IMR-90 (cell line): ENCODE data around the gene ACVRL1. TPM values are rescaled to one million over a fixed set of nuclear protein-coding genes. Genes with fewer than 3 reads are reported as not detected.
A peak's percentile ranks its signal among the peaks of the same experiment; 100 is the strongest.

Experiments
- ATAC-seq: fragments of 200-7000 bp; cut with Tn5 transposase; 2 replicates; pipeline ENCODE4 v1.9.1; 2020; ENCODE audit warnings: low read depth, mild to moderate bottlenecking, moderate library complexity
- BruUV-seq: library from RNA; stranded (reverse); fragments of 400-500 nt; replicated peaks from 2 replicates; lab custom pipeline; 2021; lab: Mats Ljungman, UMichigan
- CTCF ChIA-PET: fragments of 300-600 bp; formaldehyde crosslinking; extraction: SDS; loops from one replicate; lab custom pipeline; 2021; ENCODE audit warnings: antibody characterized with exemption; lab: Yijun Ruan, JAX
- POLR2A ChIA-PET: fragments of 300-600 bp; sonication (Branson Sonifier 250); formaldehyde crosslinking; loops from one replicate; lab custom pipeline; 2022; ENCODE audit warnings: antibody characterized with exemption; ENCODE audit not compliant: unreplicated experiment; lab: Charles Lee
- DNase-seq: peaks from one replicate; pipeline ENCODE4 v3.0.0; 2013
- H2AFZ ChIP-seq: replicated peaks from 2 replicates; pipeline ENCODE3; 2013; ENCODE audit warnings: low read length, mild to moderate bottlenecking; ENCODE audit not compliant: poor library complexity
- H2AK5ac ChIP-seq: 2 replicates; pipeline ENCODE4 v1.6.1; 2013; ENCODE audit warnings: low read depth, low read length, inconsistent platforms
- H2AK9ac ChIP-seq: replicated peaks from 2 replicates; pipeline ENCODE3; 2013; ENCODE audit warnings: mild to moderate bottlenecking, low read depth, low read length, moderate library complexity; ENCODE audit not compliant: poor library complexity
- H2BK120ac ChIP-seq: 2 replicates; pipeline ENCODE4 v1.6.1; 2013; ENCODE audit warnings: low read depth, low read length, inconsistent platforms
- H2BK15ac ChIP-seq: 3 replicates; pipeline ENCODE4 v1.6.1; 2013; ENCODE audit warnings: low read depth, low read length, inconsistent platforms
- H2BK20ac ChIP-seq: 2 replicates; pipeline ENCODE4 v1.6.1; 2013; ENCODE audit warnings: low read depth, mild to moderate bottlenecking, inconsistent platforms, low read length, moderate library complexity
- H2BK5ac ChIP-seq: 2 replicates; pipeline ENCODE4 v1.6.1; 2013; ENCODE audit warnings: mild to moderate bottlenecking, low read depth, low read length, inconsistent platforms; ENCODE audit not compliant: poor library complexity, severe bottlenecking
- H3K14ac ChIP-seq: replicated peaks from 2 replicates; pipeline ENCODE4 v1.6.1; 2013; ENCODE audit warnings: low read depth, low read length, inconsistent platforms
- H3K18ac ChIP-seq: 2 replicates; pipeline ENCODE4 v1.6.1; 2013; ENCODE audit warnings: low read depth, low read length, control low read depth
- H3K23ac ChIP-seq: 2 replicates; pipeline ENCODE4 v1.6.1; 2013; ENCODE audit warnings: low read depth, low read length, inconsistent platforms
- H3K27ac ChIP-seq: 2 replicates; pipeline ENCODE4 v1.5.1; 2013; ENCODE audit warnings: mild to moderate bottlenecking, control low read depth, low read length; ENCODE audit not compliant: insufficient read depth
- H3K27me3 ChIP-seq: 2 replicates; pipeline ENCODE4 v1.6.1; 2013; ENCODE audit warnings: low read length; ENCODE audit not compliant: control insufficient read depth, insufficient read depth
- H3K36me3 ChIP-seq: 2 replicates; pipeline ENCODE4 v1.6.1; 2013; ENCODE audit warnings: low read length, mixed read lengths; ENCODE audit not compliant: control insufficient read depth, insufficient read depth
- H3K4ac ChIP-seq: 2 replicates; pipeline ENCODE4 v1.6.1; 2013; ENCODE audit warnings: low read depth, low read length, inconsistent platforms
- H3K4me1 ChIP-seq: 2 replicates; pipeline ENCODE4 v1.6.1; 2013; ENCODE audit warnings: low read length, mixed read lengths; ENCODE audit not compliant: control insufficient read depth, insufficient read depth
- H3K4me2 ChIP-seq: 2 replicates; pipeline ENCODE4 v1.6.1; 2013; ENCODE audit warnings: low read depth, mild to moderate bottlenecking, control low read depth, low read length, moderate library complexity
- H3K4me3 ChIP-seq: 2 replicates; pipeline ENCODE4 v1.5.1; 2013; ENCODE audit warnings: low read depth, mild to moderate bottlenecking, control low read depth, low read length, moderate library complexity; ENCODE audit not compliant: insufficient read depth
- H3K56ac ChIP-seq: 2 replicates; pipeline ENCODE4 v1.6.1; 2013; ENCODE audit warnings: low read length, inconsistent platforms; ENCODE audit not compliant: insufficient read depth; ENCODE audit errors: extremely low read depth
- H3K79me1 ChIP-seq, 2 experiments: 2 replicates each; pipeline ENCODE4 v1.6.1; 2013; ENCODE audit warnings: low read length in 2 of 2, inconsistent platforms in 1 of 2, low read depth in 1 of 2
- H3K9ac ChIP-seq: 2 replicates; pipeline ENCODE4 v1.6.1; 2013; ENCODE audit warnings: low read depth, low read length, control low read depth
- H3K9me1 ChIP-seq: 2 replicates; pipeline ENCODE4 v1.6.1; 2013; ENCODE audit warnings: low read length, inconsistent platforms; ENCODE audit not compliant: insufficient read depth
- H3K9me3 ChIP-seq: 2 replicates; pipeline ENCODE4 v1.6.1; 2013; ENCODE audit warnings: low read length; ENCODE audit not compliant: control insufficient read depth, insufficient read depth
- H4K20me1 ChIP-seq: 2 replicates; pipeline ENCODE4 v1.6.1; 2013; ENCODE audit warnings: low read length, inconsistent platforms; ENCODE audit not compliant: insufficient read depth
- H4K5ac ChIP-seq: 2 replicates; pipeline ENCODE4 v1.6.1; 2013; ENCODE audit warnings: mild to moderate bottlenecking, low read depth, low read length, control low read depth
- H4K8ac ChIP-seq, 2 experiments: 2 replicates each; pipeline ENCODE4 v1.6.1; 2013; ENCODE audit warnings: low read depth in 2 of 2, low read length in 2 of 2, control low read depth in 1 of 2, inconsistent platforms in 1 of 2
- H4K91ac ChIP-seq: 2 replicates; pipeline ENCODE4 v1.6.1; 2013; ENCODE audit warnings: low read depth, low read length, inconsistent platforms; ENCODE audit not compliant: insufficient read depth
- POLR2A ChIP-seq: IDR thresholded peaks from 2 replicates; pipeline ENCODE4 v1.6.1; 2012; ENCODE audit warnings: mild to moderate bottlenecking, low read depth, low read length
- WGBS, 2 experiments: methylation state at CpG; one replicate each; pipeline versions ENCODE4 v1.1.5 to v1.1.7; 2013; ENCODE audit warnings: missing lambda C conversion rate in 2 of 2; ENCODE audit not compliant: insufficient read length in 1 of 2; ENCODE audit errors: extremely low coverage in 2 of 2; 5-methylcytosine and 5-hydroxymethylcytosine counted together
- dilution Hi-C: fragments of 300-500 bp; cut with HindIII; formaldehyde crosslinking; loops from one replicate; pipeline ENCODE4 v1.14.3; 2018; ENCODE audit warnings: low sequenced_read_pairs; ENCODE audit not compliant: unreplicated experiment
- in situ Hi-C: fragments of 300-500 bp; cut with MboI; formaldehyde crosslinking; loops from 3 replicates; pipeline ENCODE4 v1.14.3; 2019; ENCODE audit warnings: low sequenced_read_pairs, inconsistent platforms, mixed read lengths
- intact Hi-C: fragments of 100-400 bp; cut with micrococcal nuclease; formaldehyde crosslinking; loops from 2 replicates; pipeline ENCODE4 v1.10.0; 2022
- polyA plus RNA-seq, 3 experiments: library from polyadenylated mRNA; depleted of rRNA; stranded (reverse); fragments of >200 nt; gene quantifications; 2 replicates each; pipeline ENCODE4 v1.2.3, GENCODE V29; 2012; ENCODE audit warnings: low replicate concordance in 1 of 3
- total RNA-seq: library from RNA; depleted of rRNA; stranded (reverse); fragments of >200 nt; gene quantifications from 2 replicates; pipeline ENCODE4 v1.2.3, GENCODE V29; 2012

Gene ACVRL1
- total and polyA plus RNA-seq, 2 of the 4 experiments (the other 2 are of a cell fraction): 6.4 to 7.5 TPM

DNA sequence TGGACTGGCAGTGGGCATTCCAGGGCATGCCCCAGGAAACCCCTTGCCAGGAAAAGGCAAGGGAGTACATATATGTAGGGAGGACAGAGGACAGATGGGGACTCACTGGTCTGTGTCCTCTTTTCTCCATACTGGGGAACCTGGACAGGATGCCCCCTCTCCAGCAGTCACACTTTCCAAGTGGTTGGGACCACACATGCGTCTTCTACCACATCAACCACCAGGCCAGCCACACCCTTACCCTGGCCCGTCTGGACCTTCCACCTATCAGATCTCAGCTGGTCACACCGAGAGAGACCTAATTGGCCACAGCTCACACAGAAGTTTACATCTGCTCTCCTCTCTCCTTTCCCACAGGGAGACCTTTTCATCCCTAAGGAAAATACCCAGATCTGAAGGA is 11.1 kb upstream of the ACVRL1 start:
- no peak overlapping the region for H2BK5ac ChIP-seq
- H3K27me3 ChIP-seq: no peaks in the 10 kb centered on the region
- POLR2A ChIA-PET: no interaction called here
- H4K20me1 ChIP-seq: no peaks in the 10 kb centered on the region
- in situ Hi-C loops: no loop called here
- H3K4ac ChIP-seq: peak overlapping the region; percentile 20
- no peaks in the 10 kb centered on the region for H3K79me1 ChIP-seq
- no peak overlapping the region for H4K91ac ChIP-seq
- peaks cover 6% of the 10 kb centered on the region; the same call in 1 of the 2 replicates for H3K4me1 ChIP-seq
- no peak overlapping the region for H3K4me2 ChIP-seq
- BruUV-seq: no TSS peak
- TF ChIP-seq POLR2A: no peak
- H2AK9ac ChIP-seq: no peak overlapping the region
- dilution Hi-C loops: no loop called here
- WGBS, 2 experiments: 73% methylated on average over 3 of the region's 3 CpGs; no CpG with 5 or more reads in 1 of the 2 experiments
- ATAC-seq: no peak
- no peak overlapping the region for H3K23ac ChIP-seq
- no peak overlapping the region for H3K56ac ChIP-seq
- no peak for DNase-seq
- peak overlapping the region; percentile 81; the same call in 1 of the 2 replicates for H2BK120ac ChIP-seq
- H3K18ac ChIP-seq: no peak overlapping the region
- H3K9me3 ChIP-seq: no peaks in the 10 kb centered on the region
- H2BK15ac ChIP-seq: peak overlapping the region; percentile 32; the same call in 2 of the 3 replicates
- H3K9me1 ChIP-seq: peaks cover 15% of the 10 kb centered on the region; the same call in 1 of the 2 replicates
- H3K27ac ChIP-seq: no peak overlapping the region
- H3K14ac ChIP-seq: 0 out of 2 replicates have a peak overlapping the region, but pooled peaks have one; percentile 35
- no peaks in the 10 kb centered on the region for H3K36me3 ChIP-seq
- no peak overlapping the region for H3K9ac ChIP-seq
- no peak overlapping the region for H3K4me3 ChIP-seq
- H4K8ac ChIP-seq: no peak overlapping the region; a peak in 1 of 4 replicates
- intact Hi-C loops: no loop called here
- H2BK20ac ChIP-seq: peak overlapping the region; percentile 24; the same call in 1 of the 2 replicates
- CTCF ChIA-PET: interaction anchor here (1.8 kb wide), 1 partner anchor 11 kb away, joined by 4 read pairs; the partner anchor contains the start of gene ACVRL1
- H2AK5ac ChIP-seq: 0 out of 2 replicates have a peak overlapping the region, but pooled peaks have one; percentile 76
- H4K5ac ChIP-seq: no peak overlapping the region
- H2AFZ ChIP-seq: peak overlapping the region; percentile 63
